GM19099 (cell line): Measurements from ENCODE around the gene COL19A1.

ENCODE experiments used
- POLR2A ChIP-seq: IDR thresholded peaks from 3 replicates; pipeline ENCODE4 v1.6.1; 2011; ENCODE audit warnings: low read depth; ENCODE audit not compliant: insufficient read length; ENCODE audit errors: extremely low read depth

COL19A1 gene

GRCh38 chr6:70152786-70153185 lies 286.4 kb downstream of the COL19A1 start:
- no peak for TF ChIP-seq POLR2A

DNA sequence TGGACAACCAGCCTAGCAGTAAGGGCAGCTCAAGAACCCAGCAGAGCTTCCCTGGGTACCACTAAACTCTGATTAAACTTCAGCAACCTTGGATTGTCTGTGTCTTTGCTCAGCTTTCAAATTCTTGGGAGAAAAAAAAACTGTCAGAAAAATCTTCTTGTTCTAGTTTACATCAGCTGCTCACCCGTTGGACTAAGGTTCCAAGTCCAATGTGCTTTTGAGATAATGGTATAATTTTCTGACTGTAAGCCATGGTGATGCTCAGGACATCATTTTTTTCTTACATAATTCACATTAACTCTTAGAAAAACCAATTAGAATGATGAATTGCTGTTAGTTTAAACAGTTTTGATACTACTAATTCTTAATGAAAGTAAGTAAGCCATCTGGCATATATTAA lies 290.7 kb downstream of the COL19A1 start:
- TF ChIP-seq POLR2A: no peak

DNA sequence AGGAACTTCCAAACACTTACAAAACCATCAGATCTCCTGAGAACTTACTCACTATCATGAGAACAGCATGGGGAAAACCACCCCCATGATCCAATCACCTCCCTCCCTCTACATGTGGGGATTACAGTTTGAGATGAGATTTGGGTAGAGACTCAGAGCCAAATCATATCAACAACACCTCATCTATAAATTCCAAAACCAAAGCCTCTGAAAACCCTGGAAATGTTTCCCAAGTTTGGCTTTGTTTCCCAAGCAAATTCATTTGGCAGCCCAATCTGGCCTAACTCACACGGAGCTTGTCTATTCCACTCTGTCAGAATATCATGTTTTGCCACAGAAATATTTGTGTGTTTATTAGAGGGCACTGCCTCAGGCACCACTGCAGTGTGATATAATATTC lies 293.9 kb downstream of the COL19A1 start:
- TF ChIP-seq POLR2A: no peak

DNA sequence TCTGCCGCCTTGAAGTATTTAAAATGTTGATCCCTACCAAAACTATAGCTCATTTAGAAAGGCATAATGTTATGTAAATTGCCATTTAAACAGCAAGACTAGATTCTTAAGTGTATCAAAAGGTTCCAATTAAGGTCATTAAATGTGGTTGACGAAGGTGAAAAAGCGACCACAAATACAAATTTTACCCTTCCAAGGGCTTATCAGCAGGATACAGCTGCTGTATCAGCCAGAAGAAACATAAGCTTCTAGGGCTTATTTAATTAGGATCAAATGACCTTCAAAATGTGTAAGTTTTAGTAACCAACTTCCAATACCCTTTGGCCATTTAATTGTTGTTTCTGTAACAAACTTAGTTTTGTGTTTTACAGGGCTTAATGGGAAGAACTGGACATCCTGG lies 296.6 kb downstream of the COL19A1 start:
- TF ChIP-seq POLR2A: no peak

DNA sequence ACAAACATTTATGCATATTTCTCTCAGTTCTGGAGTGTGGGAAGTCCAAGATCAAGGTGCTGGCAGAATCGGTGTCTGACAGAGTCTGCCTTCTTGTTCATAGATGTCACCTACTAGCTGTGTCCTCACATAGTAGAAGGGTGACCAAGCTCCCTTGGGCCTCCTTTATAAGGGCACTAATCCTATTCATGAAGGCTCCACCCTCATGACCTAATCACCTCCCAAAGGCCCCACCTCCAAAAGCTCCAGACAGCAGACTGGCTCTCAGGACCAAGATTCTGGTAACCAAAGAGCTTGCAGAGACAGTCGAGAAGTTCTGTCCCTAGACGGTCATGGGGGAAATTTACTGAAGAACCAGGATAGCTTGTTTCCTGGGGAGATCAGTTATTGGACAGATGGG lies 297.4 kb downstream of the COL19A1 start:
- TF ChIP-seq POLR2A: no peak

GRCh38 chr6:70164556-70164955 lies 298.2 kb downstream of the COL19A1 start:
- TF ChIP-seq POLR2A: no peak

DNA sequence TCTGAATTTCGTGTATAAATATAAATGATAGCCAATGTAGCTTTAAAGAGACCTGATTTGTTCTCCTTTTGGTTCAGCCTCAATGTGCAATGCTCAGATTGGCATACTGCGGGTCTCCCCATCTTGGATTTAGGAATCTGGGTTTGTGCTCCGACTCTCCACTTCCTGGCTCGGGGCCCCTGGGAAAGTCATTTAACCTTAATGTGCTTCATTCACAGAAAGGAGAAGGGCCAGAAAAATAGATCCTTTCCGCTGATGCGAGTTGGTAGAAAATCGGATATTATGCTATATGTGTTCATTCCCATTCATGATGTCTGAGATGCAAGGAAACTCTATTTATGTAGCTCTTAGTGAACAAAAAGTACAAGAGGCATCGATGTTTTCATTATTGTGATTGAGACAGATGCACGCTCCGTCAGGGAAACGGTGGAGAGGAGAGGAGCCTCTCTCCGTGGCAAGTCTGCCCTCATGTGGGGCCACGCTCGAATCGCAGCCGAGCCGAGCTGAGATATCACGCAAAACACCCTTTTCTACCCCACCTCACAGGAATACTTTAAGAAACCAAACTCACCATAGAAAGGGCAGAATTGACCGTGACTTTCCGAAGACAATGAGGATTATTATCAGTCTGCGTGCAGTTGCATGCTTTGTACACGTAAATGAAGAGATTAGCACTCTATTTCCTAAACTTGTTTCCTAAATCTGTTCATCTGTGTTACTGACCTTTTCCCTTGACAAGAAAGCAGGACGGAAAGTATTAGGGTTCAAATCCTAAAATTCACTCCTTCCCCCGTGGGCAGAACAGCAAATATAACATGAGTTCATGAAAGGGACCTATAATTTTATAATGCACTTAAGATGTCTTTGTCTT lies 300.0 kb downstream of the COL19A1 start:
- TF ChIP-seq POLR2A: no peak

DNA sequence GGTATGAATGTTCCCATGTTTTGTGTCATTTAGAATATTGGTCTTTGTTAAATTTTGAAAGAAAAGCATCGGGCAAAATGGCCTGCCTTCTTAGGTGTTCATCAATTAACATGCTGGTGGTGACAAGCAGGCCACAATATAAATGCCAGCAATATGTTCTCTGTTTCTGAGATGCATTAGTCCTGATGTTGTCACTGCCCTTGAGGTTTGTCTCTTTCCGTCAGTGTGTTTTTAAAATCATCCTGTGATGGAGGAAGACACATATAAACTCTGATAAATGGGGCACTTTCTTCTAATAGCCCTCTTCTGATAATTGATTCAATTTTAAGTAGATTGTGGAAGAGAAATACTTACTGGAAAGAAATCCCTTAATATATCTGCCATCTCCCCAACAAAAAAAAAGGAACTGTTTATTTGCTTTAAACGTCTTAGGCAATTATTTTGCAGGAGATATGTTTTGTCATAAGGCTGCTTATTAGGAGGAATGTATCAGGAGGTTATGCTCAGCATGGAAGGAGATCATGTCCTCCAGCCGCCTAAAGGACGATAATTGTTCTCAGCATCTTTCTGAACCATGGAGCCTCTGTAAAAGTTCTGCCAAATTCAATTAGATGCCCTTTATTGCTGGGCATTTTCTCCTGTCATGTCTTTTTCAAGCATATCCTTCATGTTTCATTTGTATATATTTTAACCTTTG lies 302.5 kb downstream of the COL19A1 start:
- TF ChIP-seq POLR2A: no peak

GRCh38 chr6:70171236-70171635 lies 304.9 kb downstream of the COL19A1 start:
- TF ChIP-seq POLR2A: no peak

DNA sequence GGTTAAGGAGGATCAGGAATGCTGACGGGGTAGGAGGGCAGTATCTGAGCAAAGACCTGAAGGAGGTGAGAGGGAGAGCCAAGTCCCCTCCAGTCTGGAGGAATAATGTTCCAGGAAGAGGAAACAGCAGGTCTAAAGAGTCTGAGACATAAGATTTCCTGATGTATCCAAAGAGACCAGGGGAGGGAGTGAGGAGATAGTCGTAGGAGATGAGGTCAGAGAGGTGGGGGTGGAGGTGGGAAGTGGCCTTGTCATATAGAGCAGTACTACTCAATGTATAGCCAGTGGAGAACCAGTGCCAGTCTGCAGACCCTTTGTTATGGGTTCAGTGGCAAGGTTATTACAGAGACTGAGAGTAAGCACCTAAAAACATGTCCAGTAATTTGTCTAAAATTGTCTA lies 305.9 kb downstream of the COL19A1 start:
- no peak for TF ChIP-seq POLR2A

DNA sequence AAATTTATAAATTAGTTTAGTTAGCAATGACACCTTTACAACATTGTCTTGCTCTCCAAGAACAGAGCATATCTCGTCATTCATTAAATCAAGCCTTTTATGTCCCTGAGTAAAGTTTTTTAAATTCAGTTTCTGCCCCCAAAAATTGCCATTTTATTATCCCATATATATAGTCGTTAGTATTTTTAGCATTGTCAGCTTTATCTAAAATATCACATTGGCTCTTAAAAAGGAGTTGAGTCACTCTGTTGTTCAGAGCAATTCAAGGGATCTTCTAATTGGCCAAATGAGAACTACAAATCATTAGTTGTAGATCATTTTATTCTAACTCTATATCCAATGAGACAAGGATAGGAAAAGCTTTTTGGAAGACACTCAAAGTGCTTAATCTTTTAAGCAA lies 309.4 kb downstream of the COL19A1 start:
- TF ChIP-seq POLR2A: no peak

- no peak for TF ChIP-seq POLR2A
Observed at GRCh38 chr6:70176842-70177550, 310.6 kb downstream of the COL19A1 start.

DNA sequence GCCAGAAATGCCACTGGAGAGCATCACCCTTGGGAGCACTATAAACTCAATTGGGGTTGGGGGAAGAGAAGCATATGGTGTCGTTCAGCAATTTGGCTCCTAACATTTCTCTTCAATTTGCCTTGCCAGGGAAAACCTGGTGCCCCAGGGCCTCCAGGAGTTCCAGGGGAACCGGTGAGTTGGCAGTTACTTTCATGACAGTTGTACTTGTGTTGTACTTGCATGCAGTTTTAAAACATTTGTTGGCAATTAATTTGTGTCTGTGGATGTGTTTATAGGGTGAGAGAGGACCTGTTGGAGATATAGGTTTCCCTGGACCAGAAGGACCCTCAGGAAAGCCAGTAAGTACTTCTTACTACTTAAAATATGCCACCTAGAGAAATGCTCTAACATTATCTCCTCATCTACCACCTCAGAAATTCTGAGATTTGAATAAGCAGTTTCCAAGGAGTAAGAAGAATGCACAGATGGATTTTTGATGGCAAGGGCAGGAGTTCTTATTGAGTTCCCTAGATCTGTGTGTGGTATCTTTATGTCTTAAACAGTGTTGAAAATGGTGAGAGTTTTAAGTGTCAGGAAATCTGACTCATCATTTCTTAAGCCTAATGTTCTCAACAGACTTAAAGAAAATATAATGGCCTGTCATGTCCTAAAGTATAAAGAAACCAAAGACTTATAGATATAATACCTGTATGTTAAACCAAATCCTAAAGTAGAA lies 314.0 kb downstream of the COL19A1 start:
- TF ChIP-seq POLR2A: no peak

GRCh38 chr6:70180901-70181599 lies 314.7 kb downstream of the COL19A1 start:
- TF ChIP-seq POLR2A: no peak

DNA sequence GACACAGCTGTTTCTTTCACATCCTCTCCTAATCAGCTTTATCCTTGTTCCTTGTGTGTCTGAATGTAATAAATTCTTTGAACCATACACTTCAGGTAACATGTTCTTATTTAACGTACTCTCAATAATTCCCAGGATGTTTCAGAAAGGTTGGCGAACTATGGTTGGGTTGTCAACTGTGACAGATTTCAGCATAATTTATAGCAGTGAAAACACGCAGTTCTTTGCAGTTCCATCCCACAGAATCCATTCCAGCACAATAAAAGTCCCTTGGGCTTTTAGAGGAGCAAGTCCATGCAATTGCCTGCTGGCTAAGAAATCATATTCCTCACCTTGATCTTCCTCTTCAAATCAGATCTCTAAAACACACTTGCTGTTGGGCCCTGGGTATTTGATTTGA lies 317.2 kb downstream of the COL19A1 start:
- no peak for TF ChIP-seq POLR2A

GRCh38 chr6:70184723-70185122 lies 318.4 kb downstream of the COL19A1 start:
- TF ChIP-seq POLR2A: no peak
